Measurements from ENCODE around the gene TMPRSS2.

TMPRSS2 gene

DNA sequence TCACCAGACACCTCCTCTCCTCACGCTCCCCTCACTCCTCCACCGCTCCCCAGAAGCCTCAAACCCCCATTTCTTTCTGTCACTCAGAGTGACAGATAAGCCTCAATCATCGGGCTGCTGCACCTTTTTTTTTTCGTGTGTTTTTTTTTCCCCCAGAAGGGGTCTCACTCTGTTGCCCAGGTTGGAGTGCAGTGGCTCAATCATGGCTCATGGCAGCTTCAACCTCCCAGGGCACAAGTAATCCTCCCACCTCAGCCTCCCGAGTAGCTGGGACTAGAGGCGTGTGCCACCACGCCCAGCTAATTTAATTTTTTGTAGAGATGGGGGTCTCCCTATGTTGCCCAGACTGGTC is 1.2 kb upstream of the TMPRSS2 start:
- no peak for DNase-seq

GRCh38 chr21:41508415-41509144 is 622 bp upstream of the TMPRSS2 start:
- DNase-seq = no peak

DNA sequence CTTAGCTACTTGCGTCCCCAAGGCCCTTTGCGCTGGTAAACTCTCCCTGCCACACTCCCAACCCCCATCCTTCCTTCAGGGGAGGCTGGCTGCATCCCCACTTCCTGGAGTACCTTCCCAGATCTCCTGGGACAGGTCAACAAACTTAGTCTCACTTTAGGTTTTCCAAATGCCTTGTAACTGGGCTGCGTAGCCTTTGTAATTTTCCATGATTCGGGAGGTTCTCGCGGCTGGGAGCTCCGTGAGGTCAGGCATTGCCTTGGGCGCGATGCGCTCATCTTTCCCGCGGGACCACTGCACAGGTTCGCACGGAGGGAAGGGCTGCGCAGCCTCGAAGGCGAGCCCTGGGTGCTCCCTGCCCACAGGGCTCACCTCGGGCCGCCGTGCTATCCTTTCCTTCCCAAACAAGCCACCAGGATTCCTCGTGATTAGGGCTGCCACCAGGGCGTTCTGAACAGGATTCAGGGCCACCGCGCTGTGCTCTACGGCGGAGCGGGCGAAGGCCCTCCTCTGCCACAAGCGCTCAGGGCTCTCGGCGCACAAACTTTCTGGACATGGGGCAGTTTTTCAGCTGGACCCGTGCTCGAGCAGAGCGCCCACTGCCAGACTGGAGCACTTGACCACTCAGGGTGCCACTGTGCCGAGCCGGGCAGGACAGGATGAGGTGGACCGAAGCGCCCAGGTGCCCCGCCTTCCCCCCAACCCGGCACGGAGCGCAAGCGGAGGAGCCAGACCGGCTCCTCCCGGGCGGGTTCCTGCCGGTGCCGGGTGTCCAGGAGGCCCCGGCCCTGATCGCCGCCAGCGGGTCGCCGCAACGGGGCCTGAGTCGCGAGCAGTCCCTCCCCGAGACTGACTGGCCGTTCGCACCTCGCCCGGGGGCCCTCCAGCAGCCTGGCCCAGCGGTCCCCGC is 1.1 kb downstream of the TMPRSS2 start:
- DNase-seq = no peak

- no peak for DNase-seq
Observed at GRCh38 chr21:41506005-41506594, 1.9 kb downstream of the TMPRSS2 start.

GRCh38 chr21:41504030-41504429 is 3.9 kb downstream of the TMPRSS2 start:
- no peak for DNase-seq

DNA sequence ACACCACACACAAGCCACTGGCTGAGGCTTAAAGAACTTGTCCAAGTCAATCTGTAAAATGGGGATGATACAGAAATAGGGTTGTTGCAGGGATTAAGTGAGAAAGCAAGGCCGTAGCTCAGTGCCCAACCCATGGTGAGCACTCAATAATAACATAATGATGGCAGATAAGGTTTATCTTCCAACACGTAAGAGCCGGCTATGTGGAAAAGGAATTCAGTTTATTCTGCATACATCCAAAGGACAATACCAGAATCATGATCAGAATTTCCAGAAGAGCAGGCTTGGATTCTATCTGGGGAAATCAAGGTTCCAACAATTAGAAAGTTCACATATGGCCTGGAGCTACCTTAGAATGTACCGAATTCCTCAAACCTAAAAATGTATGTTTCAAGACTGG is 4.6 kb downstream of the TMPRSS2 start:
- DNase-seq = no peak

GRCh38 chr21:41501919-41502318 is 6.0 kb downstream of the TMPRSS2 start:
- no peak for DNase-seq

DNA sequence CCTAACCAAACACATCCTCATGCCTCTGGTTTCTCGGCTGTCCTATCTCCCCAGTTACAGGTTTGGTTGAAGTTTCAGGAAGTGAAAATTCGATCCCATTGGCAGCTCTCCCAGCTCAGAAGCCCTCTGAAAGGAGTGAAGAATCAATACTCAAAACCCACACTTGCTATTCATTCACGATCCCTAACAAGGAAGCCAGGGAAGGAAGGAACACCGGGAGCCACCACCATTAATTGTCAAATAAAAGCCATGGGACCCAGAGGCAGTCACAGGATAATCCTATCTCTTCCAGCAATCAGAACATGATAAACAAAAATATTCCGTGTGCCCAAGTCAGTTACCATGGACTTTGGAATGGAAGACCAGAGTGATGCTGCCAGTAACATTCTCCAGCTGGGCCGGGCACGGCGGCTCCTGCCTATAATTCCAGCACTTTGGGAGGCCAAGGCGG is 7.0 kb downstream of the TMPRSS2 start:
- no peak for DNase-seq

- DNase-seq = no peak
Observed at GRCh38 chr21:41500363-41500762, 7.6 kb downstream of the TMPRSS2 start.

- DNase-seq = no peak
Observed at GRCh38 chr21:41499920-41500319, 8.0 kb downstream of the TMPRSS2 start.

DNA sequence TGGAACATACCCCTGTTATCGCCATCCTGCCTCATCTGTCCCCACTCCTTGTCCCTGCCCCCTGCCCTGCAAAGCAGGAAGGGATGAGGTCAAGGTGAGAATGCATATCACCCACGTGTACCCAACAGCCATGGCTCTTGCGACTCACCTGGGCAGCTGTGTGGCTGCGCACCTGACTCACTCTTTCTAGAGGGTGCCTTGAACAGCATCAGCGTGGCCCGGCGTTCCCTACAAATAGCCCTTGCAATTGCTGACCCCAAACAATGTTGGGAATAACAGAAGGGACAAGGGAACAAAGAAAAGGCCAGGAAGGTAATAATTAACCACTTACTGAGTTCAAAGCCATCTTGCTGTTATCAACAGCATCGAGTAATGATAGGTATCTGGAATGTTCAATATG is 10.2 kb downstream of the TMPRSS2 start:
- DNase-seq = no peak

DNA sequence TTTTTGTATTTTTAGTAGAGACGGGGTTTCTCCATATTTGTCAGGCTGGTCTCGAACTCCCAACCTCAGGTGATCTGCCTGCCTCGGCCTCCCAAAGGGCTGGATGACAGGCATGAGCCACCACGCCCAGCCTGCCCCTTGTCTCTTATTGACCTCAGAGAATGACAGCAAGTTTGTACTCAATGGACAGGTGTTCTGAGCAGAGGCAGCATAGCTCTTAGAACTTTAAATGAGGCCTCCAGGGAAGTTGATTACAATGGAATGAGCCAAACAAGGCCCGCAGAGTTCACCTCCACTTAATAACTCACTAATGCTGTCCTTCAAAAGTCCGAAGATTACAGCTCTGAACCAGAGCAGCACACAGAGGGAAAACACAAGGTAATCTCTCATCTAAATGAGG is 10.9 kb downstream of the TMPRSS2 start:
- no peak for DNase-seq

GRCh38 chr21:41494242-41494641 is 13.7 kb downstream of the TMPRSS2 start:
- no peak for DNase-seq

GRCh38 chr21:41491412-41491811 is 16.5 kb downstream of the TMPRSS2 start:
- no peak for DNase-seq

- DNase-seq = no peak
Observed at GRCh38 chr21:41490330-41490729, 17.6 kb downstream of the TMPRSS2 start.

- DNase-seq = no peak
Observed at GRCh38 chr21:41489329-41489728, 18.6 kb downstream of the TMPRSS2 start.

DNA sequence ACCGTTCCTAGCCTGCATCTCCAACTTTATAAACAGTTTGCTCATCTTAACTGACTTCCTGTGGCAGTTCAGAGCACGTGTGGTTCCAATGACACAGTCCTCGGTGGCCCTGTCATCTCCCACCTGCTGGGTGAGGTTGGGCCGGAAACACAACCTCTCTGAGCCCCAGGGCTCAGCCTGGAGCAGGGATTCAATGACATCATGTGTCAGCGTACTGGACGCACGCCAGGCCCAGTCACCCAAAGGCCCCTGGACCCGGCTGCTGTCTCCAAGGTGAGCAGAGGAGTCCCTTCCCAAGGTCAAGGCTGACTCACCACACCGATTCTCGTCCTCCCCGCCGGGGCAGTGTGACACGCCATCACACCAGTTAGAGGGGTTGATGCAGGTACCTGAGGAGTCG is 19.9 kb downstream of the TMPRSS2 start:
- DNase-seq = no peak

DNA sequence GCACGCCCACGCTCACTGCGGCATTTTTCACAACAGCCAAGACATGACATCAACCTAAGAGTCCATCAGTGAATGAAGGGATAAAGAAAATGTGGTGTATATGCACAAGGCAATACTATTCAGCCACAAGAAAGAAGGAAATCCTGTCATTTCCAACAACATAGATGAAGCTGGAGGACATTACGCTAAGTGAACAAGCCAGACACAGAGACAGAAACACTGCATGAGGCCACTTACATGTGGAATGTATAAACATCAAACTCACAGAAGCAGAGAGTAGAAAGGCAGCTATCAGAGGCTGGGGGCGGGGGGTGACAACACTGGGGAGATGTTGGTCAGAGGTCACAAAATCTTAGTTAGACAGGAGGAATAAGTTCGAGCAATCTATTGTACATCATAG is 20.9 kb downstream of the TMPRSS2 start:
- DNase-seq = no peak

- DNase-seq = no peak
Observed at GRCh38 chr21:41483973-41484372, 24.0 kb downstream of the TMPRSS2 start.

- DNase-seq = no peak
Observed at GRCh38 chr21:41483415-41483814, 24.5 kb downstream of the TMPRSS2 start.

DNA sequence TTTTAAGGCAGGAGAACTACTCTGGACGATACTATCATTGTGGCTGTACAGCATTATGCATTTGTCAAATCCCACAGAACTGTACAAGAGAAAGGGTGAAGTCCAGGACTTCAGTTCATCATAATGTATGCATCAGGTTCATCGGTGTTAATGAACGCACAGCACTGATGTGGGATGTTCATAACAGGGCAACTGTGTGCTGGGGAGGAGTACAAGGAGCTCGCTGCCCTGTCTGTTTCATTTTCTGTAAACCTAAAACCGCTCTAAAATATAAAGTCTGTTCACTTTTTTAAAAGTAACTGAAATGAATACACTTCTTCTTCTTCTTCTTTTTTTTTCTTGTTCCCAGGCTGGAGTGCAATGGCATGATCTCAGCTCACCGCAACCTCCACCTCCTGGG is 25.0 kb downstream of the TMPRSS2 start:
- no peak for DNase-seq

GRCh38 chr21:41482301-41482700 is 25.7 kb downstream of the TMPRSS2 start:
- no peak for DNase-seq

DNA sequence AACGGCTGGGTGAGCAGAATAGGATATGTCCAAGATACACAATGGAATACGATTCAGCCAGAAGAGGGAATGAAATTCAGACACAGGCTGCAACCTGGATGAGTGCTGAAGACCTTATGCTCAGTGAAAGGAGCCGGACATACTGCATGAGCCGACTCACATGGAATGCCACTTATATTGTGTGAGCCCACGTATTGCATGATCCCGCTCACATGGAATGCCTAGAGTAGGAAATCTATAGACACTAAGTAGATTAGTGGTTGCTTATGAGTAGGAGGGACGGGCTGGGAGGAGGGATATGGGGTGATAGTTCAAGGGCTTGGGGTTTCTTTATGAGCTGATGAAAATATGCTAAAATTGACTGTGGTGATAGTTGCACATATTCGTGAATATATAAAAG is 26.8 kb downstream of the TMPRSS2 start:
- DNase-seq = no peak
